ENCODE data around the gene ADAM12. TPM values are rescaled to one million over a fixed set of nuclear protein-coding genes. Genes with fewer than 3 reads are reported as not detected.

The ADAM12 gene
- total RNA-seq, 1 experiment from 2014 or later: 0.24 TPM

- no peak overlapping the region for H3K4me2 ChIP-seq (ENCODE audit: insufficient read depth, insufficient read length, low read length)
- no peak overlapping the region for H4K91ac ChIP-seq (ENCODE audit: insufficient read length, low read depth, low read length)
- no peak overlapping the region for H3K9ac ChIP-seq (ENCODE audit: extremely low read depth, insufficient read length, low read length)
- no peaks in the 10 kb centered on the region for H3K79me1 ChIP-seq (ENCODE audit: insufficient read depth, low read depth, low read length, poor library complexity, severe bottlenecking)
- no peak overlapping the region for H4K5ac ChIP-seq (ENCODE audit: insufficient read length, low read depth, low read length)
- Mint-ChIP-seq H3K9me3 (no peaks in the 10 kb centered on the region), H3K27me3 (ENCODE audit: low read depth) (no peaks in the 10 kb centered on the region; the same call in none of the 2 replicates), H3K36me3 (ENCODE audit: insufficient read depth in 1 of 3, low read depth in 3 of 3) (no peaks in the 10 kb centered on the region; a peak in 1 of 7 replicates), H3K4me1 (peaks cover 3 to 9% of the 10 kb centered on the region in 2 experiments; a peak in 2 of 4 replicates), H3K4me3 (no peak overlapping the region), H3K27ac (no peak overlapping the region)
- no peak overlapping the region for H3K27ac ChIP-seq (ENCODE audit: insufficient read length, low read depth, low read length)
- no peaks in the 10 kb centered on the region for H3K23me2 ChIP-seq (ENCODE audit: insufficient read length, low read depth, low read length, poor library complexity, severe bottlenecking)
- TF ChIP-seq CTCF (conservative IDR thresholded peaks at IDR 0.05): no peak
- H2BK12ac ChIP-seq (ENCODE audit: insufficient read length, low read depth, low read length): no peak overlapping the region
- no peak overlapping the region for H2BK15ac ChIP-seq (ENCODE audit: low read depth, low read length)
- no peaks in the 10 kb centered on the region for H3K9me3 ChIP-seq (ENCODE audit: control insufficient read depth, low read depth, low read length)
- H3K79me2 ChIP-seq (ENCODE audit: insufficient read depth, low read length): no peaks in the 10 kb centered on the region
- H2AFZ ChIP-seq (ENCODE audit: low read length): no peak overlapping the region
- no CpG with 5 or more reads among the region's 1 CpG for WGBS (ENCODE audit: extremely low coverage, insufficient read length, low lambda C conversion rate)
- H2BK20ac ChIP-seq (ENCODE audit: low read depth, low read length, poor library complexity, severe bottlenecking): no peak overlapping the region
- no peaks in the 10 kb centered on the region for H3K4me1 ChIP-seq (ENCODE audit: insufficient read depth, low read length)
- H2AK5ac ChIP-seq (ENCODE audit: insufficient read length, low read length): no peak overlapping the region
- no peak for DNase-seq
- no peak overlapping the region for H3K4ac ChIP-seq (ENCODE audit: low read depth, low read length)
- no peak overlapping the region for H3K56ac ChIP-seq (ENCODE audit: insufficient read length, low read depth, low read length)
- H3K18ac ChIP-seq (ENCODE audit: insufficient read length, low read depth, low read length): no peak overlapping the region
- H3K23ac ChIP-seq (ENCODE audit: insufficient read length, low read depth, low read length): no peak overlapping the region
- no peaks in the 10 kb centered on the region for H4K20me1 ChIP-seq (ENCODE audit: control insufficient read depth, insufficient read depth, insufficient read length)
- no peak overlapping the region for H2BK5ac ChIP-seq (ENCODE audit: insufficient read length, low read length)
- no peak overlapping the region for H3K14ac ChIP-seq (ENCODE audit: insufficient read depth, low read length)
- H3K27me3 ChIP-seq (ENCODE audit: insufficient read depth, low read length): no peaks in the 10 kb centered on the region
- no peak overlapping the region for H3T11ph ChIP-seq (ENCODE audit: low read length)
- no peak overlapping the region for H2BK120ac ChIP-seq (ENCODE audit: low read depth, low read length, poor library complexity, severe bottlenecking)
- H4K8ac ChIP-seq (replicated peaks; ENCODE audit: insufficient read length, low read depth, low read length): no peak overlapping the region
Observed at GRCh38 chr10:126085806-126086205, 302.5 kb downstream of the ADAM12 start.

All from H9 (cell line).